GM19240 (cell line): ENCODE results near the gene KCNG4.
"Not testable (repeated sequence)": the region's sequence is repeated elsewhere in the genome, so short reads cannot be mapped to it uniquely, and the experiment has no call there.

ENCODE experiments used
- DNase-seq: peaks from one replicate; pipeline ENCODE4 v3.0.0; 2011; ENCODE audit warnings: low spot score; ENCODE audit not compliant: insufficient read length

Gene KCNG4

DNA sequence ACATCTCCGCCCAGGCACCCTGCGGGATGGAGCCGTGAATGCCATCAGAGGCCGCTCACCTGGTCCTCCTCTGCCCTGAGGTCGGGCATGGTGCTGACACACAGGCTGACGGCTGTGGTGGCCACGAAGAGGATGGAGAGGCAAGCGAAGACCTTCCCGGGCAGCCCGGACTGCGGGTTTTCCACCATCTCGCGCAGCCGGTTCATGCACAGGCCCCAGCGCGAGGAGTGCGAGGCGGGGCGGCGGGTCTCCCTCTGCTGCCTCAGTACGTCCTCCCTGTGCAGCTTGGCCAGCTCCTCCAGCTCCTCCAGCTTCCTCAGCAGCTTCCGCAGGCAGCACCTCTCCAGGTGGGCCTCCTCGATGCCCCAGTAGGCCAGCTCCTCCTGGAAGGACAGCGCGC, 3.1 kb downstream of the KCNG4 start:
- no peak for DNase-seq

DNA sequence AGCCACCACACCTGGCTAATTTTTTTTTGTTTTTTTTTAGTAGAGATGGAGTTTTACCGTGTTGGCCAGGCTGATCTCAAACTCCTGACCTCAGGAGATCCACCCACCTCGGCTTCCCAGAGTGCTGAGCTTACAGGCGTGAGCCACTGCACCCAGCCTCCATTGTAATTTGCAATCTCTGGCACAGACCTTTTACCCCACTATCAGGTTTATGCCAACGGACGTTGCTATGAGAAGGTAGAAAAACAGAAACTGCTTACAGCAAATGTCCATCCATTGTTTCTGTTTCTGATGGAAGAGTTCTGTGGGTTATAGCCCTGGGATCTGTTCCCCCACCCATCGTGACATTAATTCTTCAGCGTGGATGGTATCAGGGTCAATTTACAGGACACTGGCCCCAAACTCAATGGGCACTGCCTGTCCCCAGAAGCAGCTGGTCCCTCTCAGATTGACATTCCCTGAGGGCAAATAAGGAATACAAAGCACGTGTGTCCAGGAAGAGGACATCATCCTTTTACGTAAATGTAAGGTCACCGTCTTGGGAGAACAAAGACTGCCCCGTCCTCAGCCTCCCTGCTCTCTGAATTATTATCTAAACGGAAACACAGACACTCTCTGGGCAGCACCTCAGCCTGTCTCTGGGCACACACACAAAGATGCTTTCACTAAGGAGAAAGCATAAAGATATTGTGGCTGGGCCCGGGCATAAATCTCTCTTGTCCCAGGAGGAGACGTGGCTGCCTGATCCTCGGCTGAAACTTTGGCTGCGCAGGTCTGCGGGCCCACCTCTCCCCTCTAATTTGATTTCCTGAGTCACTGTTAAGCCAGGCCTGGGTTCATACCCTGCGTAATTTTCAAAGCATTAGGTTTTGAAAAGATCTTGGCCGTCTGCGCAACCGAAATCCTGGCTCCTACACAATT, 5.2 kb downstream of the KCNG4 start:
- no peak for DNase-seq

DNA sequence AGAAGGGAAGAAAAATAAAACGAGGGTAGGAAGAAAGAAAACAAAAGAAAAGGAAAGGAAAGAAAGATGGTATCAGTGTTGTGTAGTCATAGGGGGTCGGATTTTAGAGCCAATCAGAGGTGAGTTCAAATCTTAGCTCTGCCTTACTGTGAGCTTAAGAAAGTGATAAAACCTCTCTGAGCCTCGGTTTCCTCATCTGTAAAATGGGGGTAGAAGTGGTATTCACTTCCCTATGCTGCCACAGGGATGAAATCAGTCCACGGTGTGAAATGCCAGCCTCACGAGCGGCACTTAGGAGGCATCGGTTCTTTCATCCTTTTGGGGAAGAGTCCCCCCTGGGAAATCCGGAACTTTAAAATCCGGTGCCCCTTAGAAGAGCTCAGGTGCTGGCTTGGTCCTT, 6.1 kb downstream of the KCNG4 start:
- DNase-seq = no peak

DNA sequence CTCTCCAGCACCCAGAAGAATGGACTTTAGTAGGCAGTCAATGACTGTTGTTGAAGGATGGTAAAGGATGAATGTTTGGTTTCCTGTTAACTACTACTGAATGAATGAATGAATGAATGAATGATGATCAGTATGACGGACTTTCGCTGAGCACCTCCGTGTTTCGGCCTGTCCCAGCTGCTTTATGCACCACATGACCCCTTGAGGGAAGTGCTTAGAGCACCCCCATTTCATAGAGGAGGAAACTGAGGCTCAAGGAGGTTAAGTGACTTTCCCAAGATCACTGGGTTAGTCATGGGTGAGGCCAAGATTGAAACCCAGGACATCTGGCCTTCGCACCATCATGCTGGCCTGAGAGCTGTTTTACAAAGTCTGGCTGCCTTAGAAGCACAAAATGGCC, 6.8 kb downstream of the KCNG4 start:
- DNase-seq = no peak

DNA sequence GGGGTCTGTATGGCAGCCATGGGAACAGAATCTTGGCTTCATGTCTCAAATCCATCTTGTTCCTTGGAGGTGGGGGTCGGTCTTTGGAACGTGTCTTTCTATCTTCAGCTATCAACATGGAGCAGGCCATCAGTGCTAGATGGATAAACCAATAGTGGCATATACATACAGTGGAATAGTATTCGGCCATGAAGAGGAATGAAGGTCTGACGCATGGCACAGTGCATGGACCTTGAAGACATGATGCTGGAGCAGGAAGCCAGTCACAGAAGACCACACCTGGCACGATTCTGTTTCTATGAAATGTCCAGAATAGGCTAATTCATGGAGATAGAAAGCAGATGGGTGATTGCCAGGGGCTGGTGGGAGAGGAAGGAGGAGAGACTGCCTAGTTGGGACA, 7.8 kb downstream of the KCNG4 start:
- no peak for DNase-seq

DNA sequence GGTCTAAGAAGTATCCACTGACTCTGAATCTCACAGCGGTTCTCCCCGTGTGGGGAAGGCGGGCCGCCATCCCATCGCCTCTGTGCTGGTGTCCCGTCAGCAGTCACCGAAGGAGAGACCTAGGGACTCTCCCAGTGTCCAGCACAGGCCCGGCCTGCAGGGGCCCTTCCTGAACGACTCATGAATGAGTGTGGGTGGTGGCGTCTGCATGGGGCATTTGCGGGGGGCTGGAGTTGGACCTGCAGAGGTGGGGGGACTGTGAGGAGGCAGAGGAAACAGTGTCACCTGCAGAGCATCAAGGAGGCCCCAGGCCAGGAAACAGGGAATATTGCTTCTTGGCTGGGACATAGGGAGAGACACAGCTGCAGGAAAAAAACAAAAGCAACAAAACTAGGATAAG, 10.3 kb downstream of the KCNG4 start:
- DNase-seq = no peak

DNA sequence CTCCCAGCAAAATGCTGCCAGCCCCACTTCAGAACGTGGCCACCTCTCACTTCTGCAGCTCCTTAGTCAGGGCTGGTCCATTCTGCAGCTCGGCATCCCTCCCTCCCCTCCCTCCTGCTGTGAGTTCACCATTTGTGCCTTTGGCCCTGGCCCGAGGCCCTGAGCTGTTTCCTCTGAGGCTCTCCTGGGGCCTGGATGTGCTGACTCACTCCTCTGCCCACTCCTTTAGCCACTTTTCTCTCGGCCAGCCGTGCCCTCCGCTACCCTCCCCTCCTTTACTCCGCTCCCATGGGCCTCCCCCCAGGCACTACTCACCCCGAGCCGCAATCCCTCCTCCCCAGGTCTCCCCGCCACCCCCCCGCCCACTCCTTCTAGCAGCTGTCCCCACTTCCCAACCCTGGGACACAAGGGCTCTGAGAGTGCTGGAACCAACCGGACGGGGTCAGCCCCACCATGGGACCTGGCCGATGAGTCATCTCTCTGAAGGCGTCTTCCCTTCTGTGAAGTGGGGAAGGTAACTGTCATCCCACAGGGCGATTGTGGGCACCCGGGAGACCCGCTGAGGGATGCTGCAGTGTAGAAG, 11.5 kb downstream of the KCNG4 start:
- DNase-seq = no peak

DNA sequence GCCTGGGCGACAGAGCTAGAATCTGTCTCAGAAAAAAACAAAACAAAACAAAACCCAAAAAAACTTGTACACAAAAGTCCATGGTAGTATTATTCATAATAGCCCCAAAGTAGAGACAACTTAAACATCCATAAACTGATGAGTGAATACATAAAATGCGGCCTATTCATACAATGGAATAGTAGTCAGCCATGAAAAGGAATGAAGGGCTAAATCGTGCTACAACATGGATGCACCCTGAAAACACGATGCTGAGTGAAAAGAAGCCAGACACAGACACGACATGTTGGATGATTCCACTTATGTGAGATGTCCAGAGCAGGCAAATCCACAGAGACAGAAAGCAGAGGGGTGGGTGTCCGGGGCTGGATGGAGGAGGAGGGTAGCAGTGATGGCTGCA, 12.3 kb downstream of the KCNG4 start:
- no peak for DNase-seq

DNA sequence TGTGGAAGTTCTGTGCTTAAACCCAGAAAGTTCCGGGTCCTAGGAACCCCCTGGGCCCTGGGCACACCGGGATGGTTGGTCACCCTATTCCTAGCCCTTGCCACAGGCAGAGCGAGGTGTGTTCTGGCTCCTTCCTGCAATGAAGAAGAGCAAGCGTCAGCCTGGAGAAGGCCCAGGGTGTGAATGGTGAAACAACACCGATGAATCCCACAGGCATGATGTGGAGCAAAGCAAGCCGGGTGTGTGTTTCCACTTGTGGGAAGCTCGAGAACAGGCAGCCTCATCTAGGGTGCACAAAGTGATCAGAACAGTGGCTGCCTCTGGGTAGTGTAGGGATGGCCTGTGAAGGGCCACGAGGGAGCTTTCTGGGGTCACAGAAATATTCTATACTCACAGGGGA, 13.8 kb downstream of the KCNG4 start:
- DNase-seq = no peak

DNA sequence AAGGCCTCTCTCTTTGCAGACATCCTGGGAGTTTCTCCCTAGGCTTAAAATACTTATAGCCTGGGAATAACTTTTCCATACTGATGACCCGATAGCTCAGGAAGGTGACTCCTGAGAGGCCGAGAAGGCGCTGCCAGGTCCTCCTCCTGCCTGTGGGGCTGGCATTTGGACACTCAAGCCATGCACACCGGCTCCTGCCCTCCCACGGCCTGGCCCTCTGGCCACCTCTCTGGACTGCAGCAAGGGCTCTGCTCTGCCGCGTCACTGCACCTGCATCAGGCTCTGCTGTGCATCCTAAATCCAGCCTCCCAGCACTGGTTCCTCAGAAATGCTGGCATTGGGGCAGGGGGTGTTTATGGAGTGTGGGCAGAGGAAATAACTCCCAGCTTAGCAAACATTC, 14.2 kb downstream of the KCNG4 start:
- no peak for DNase-seq

DNA sequence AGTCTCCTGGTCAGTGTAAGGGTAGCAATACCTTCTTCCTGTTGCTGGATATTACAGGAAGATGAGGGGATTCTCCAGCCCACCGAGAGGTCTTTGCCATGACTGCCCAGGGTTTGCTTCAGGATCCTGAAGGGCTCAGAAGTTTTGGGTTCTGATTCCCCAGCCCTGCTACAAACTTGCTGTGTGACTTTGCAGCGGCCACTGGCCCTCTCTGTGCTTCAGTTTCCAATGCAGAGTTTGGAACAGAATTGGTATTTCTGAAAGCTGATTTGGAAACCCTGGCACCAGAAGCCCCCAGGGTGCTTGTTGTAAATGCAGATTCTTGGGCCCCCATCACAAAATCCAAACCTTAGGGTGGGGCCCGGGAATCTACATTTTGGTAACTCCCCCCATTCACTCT, 14.7 kb downstream of the KCNG4 start:
- no peak for DNase-seq

DNA sequence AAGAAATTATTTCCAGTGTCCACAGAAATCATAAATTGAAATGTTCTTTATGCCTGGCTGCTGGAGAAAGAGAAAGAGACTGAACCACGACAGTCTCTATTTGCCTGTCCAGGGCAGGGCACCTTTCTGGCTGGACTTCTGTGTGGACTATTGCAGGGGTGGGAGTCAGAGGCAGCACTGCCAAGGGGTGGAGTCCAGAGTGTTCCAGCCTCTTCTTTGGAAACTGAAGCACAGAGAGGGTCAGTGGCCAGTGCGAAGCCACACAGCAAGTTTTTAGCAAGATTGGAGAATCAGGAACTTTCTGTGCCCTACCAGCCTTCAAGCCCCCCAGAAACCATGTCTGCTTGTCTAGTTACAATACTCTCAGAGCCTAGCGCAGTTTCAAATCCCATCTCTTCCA, 15.3 kb downstream of the KCNG4 start:
- no peak for DNase-seq

DNA sequence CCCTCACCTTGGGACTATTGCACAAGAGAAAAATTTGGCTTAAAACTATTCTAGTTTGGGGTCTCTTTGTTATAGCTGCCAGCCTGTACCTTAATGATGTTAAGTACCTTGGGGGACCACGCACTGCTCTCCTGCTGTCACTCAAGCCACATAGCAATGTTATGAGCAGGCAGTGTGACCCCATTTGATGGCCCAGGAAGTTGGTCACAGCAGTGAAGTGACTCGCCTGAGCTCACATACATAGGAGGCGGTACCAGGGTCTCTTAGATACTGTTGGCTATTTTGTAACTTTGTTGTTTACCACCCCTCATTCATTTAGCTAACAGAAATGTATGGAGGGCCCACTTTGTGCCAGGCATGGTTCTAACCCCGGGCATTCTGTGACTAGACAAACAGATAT, 16.4 kb downstream of the KCNG4 start:
- DNase-seq = no peak

DNA sequence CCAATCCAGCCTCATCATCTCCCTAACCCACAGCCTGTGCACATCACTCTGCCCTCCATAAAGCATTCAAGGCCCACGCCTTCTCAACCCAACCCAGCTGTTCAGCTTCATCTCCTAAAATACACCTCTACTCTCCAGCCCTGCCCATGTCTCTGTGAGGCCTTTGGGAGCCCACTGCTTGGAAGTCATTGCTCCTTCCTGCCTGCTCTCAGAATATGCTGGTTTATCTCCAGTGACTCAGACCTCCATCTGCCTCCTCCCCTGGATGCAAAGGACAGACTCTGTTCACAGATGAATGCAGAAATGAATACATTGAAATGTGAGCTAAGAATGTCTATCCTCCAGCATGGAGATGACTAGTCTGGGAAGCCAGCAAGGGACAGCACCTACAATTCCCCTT, 19.0 kb downstream of the KCNG4 start:
- no peak for DNase-seq

DNA sequence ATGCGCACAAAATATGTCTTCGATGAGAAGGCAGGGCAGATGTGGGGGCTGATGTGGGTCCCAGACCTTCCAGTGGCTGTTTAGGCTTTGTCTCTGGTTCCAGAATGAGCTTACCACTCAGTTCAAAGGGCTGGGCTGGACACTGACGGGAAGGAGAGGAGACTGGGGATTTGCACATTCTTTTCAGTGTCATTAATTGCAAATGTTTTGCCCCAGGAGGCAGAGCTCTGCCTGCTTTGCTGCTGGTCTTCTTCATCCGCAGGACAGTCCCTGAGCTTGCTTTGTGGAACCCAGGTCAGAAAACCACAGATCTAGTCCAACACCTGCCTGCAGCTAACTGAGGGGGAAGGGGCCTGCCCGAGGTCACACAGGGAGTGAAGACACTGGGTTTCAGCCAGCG, 20.9 kb downstream of the KCNG4 start:
- DNase-seq = no peak

DNA sequence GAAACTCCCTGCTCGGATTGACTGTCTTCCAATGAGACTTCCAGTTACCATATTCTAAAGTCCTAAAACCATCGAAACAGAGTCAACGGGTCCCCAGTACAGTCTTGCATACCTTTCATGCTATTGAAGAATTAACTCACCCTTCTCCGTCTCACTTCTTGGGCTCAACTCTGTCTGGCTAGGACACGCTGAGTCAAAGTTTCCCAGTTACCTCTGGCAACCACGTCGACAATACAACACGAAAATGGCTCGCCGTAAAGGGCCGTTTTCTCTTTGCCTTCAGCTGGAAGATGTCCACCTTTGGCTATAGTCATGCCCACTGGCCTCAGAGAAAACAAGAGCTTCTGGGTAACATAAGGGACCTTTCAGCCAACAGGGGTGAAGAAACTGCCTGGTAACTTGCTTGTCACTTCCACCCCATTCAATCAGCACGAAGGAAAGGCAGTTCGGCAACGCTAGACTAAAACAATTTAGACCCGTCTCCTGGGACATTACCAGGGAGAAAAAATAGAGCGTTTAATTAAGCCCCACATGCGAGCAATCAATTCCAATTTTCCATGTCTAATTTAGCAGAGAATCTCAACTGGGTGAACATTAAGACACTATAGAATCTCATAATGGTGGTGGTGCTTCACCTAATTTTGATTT, 21.5 kb downstream of the KCNG4 start:
- DNase-seq = no peak

DNA sequence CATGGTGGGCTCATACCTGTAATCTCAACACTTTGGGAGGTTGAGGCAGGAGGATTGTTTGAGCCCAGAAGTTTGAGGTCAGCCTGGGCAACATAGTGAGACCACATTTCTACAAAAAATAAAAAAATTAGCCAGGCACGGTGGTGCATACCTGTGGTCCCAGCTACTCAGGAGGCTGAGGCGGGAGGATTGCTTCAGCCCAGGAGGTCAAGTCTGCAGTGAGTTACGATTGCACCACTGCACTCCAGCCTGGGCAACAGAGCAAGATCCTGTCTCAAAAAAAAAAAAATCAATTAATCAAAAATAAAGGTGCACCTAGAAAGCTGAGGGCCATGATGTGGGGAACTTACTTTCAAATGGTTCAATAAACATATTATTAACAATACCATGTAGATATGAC, 23.7 kb downstream of the KCNG4 start:
- not testable (repeated sequence) for DNase-seq

DNA sequence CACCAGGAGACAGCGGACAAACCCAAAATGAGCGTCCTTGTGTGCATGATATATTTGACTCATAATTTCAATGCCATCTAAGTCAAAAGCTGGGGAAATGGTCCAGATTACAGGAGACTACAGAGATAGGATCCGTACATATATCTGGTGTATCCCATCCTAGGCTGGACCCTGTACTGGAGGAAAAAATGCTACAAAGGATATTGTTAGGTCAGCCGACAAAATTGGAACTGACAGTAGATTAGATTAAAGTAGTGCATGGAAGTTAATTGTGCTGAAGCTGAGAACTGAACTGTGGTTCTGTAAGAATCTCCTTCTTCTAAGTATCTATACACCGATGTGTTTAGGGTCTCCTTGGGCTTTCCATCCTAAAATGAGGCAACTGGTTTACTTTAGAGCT, 24.3 kb downstream of the KCNG4 start:
- no peak for DNase-seq

DNA sequence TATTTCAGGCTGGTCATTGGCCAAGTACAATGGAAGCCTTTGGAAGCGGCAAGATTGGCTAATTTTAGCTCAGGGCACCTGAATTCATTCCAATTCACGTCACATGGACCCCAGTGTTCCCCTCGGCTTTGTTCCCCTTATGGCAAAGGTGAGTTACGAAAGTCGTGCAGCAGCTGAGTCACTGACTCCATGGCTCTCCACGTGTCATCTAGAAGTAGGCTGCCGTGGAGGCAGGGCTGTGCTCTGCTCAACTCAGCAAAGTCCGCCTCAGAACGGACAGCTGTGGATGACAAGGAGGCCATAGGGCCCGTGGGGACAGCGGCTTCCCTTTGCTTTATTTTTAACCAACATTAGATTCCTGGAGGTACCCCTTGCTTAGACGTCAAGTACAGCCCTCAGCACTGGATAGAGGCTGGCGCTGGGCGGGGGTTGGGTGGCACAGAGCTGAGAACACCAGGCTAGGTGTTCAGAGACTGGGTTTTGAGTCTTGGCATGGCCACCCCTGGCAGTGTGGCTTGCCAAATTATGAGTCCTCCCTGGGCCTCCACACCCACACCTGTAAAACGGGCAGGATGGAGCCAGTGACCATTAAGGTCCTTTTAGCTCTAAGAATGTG, 25.3 kb downstream of the KCNG4 start:
- DNase-seq = no peak

DNA sequence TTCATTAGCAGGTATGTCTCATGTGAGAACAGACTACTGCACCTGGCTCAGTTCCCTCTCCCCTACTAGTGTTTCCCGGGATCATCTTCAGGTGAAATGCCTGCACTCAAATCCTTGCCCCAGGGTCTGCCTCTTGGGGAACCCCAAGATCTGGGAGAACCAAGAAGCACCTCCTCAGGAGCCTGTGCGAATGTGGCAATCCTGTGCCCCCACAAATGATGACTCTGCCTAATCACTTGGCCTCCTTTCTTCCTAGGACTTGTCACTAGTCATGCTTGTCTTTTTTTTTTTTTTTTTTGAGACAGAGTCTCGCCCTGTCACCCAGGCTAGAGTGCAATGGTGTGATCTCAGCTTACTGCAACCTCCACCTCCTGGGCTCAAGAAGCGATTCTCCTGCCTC, 27.2 kb downstream of the KCNG4 start:
- DNase-seq = no peak

DNA sequence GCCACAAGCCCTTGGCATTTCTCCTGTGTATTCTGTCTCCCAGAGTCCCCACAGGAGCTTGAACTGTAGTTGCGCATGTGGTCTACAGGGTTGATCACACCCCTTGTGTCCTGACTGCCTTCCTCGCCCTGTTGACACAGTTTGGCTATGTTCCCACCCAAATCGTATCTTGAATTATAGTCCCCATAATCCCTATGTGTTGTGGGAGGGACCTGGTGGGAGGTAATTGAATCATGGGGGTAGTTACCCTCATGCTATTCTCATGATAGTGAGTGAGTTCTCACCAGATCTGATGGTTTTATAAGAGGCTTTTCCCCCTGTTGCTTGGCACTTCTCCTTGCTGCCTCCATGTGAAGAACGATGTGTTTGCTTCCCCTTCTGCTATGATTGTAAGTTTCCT, 27.7 kb downstream of the KCNG4 start:
- DNase-seq = no peak

DNA sequence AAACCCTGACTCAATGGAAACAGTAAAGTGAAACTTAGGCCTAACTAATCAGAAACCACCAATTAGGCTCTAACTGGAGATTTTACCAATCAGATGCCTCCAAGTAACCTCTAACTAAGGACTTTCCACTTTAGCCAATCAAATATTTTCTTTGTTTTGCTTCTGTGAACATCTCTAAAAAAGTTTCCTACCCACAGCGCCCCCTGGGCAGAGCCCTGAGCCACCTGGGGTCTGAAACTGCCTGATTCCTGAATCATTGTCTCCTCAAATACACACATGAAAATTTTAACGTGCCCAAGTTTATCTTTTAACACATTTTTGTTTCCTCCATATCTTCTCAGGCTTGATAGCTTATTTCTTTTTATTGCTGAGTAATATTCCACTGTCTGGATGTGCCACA, 29.8 kb downstream of the KCNG4 start:
- DNase-seq = no peak
